HL-60/S4 treated with phorbol 12-myristate 13-acetate at 8.2 ng/mL for 4 days and 3 days (cell line): Measurements from ENCODE around the gene PTPRN2.

ENCODE experiments used
- in situ Hi-C: fragments of 300-500 bp; cut with MboI; formaldehyde crosslinking; loops from 2 replicates; pipeline ENCODE4 v1.15.0; 2022; ENCODE audit warnings: low sequenced_read_pairs

The PTPRN2 gene

DNA sequence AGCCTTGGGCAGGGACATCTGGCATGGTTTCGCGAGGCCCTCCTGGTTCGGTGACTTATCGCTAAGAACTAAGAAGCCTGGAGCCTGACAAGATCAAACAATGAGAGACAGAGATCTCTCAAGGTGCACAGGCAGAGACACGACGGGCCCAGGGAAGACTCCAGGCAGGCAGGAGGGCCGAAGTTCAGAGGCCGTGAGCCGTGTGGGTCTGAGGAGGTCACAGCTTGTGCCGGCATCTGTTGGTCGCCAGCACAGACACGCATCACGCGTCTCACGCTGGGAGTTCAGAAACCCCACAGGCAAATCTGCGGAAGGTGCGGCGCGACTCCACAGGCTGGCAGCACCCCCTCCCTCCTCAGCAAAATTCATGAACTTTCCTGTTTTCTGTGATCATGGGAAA lies 936.8 kb downstream of the PTPRN2 start:
- in situ Hi-C loops = no loop called here

DNA sequence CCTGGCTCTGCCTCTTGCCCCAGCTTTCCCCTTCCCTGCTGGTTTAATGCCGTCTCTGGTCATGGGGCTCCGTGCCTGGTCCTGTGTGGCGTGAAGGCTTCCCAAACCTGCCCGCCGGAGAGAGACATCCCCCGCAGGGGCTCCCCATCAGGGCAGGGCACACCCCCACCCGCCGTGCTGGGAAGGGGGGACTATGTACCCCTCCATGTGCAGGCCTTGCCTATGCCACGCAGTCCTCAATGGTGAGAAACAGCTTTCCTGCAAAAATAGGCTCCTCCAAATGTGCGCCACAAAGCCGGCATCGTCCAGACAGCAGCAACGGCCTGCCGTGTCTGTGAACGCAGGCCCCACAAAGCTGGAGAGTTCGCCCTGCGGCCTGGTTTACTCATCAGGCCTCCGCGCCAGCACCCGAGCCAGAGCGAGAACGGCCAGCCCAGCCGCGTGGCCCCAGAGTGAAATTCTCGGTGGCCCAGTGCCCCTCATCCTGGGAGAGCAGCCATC lies 937.4 kb downstream of the PTPRN2 start:
- in situ Hi-C loops = no loop called here

DNA sequence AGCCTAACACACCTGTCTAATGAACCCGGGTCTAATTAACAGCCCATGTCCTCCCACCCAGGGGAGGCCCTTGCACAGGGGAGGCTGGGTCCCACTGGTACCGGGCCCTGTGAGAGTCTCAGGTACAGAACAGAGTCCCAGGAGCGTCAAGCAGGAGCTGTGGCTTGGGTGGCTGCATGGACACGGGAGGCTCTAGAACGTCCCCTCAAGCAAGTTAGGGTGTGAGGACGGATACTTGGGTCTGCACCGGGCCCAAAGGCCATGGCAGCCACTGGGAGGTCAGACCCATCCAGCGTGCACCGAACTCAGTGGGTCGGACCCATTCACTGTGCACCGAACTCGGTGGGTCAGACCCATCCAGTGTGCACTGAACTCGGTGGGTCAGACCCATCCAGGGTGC lies 941.1 kb downstream of the PTPRN2 start:
- in situ Hi-C loops = no loop called here

DNA sequence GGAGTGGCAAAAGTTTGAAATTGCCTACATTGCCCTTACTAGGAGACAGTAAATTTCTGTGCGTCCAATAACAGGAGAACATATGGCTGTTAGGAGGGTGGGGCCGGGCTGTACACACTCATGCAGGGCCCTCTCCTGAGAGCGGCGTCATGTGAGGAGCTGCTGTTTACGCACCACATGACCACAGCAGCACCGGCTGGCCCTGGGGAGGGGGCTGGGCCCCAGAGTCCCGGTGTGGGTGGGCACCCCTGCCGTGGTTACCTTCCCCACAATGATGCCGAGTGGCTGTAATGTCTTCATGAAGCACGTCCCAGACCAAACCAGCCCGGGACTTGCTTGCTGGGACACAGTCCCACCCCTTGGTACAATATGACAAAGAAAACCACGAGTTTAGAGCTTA lies 942.1 kb downstream of the PTPRN2 start:
- in situ Hi-C loops = no loop called here

DNA sequence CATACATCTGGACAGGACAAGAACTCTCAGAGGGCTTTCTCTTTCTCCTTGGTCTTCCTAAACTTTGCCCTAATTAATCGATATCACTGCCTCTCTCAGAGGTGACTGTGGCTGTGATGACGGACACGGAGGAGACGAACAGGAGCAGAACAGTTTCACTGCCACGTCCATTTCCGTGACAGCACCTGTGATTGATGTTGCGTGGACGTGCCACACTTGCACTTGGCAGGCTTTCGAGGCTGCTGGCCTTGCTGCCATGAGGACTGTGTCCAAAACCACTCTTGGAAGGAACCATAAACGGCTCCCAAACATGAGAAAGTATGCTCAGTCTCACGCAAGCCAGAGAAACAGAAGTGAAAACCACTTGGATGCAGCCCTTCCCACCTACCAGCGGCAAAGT lies 942.7 kb downstream of the PTPRN2 start:
- in situ Hi-C loops = no loop called here

DNA sequence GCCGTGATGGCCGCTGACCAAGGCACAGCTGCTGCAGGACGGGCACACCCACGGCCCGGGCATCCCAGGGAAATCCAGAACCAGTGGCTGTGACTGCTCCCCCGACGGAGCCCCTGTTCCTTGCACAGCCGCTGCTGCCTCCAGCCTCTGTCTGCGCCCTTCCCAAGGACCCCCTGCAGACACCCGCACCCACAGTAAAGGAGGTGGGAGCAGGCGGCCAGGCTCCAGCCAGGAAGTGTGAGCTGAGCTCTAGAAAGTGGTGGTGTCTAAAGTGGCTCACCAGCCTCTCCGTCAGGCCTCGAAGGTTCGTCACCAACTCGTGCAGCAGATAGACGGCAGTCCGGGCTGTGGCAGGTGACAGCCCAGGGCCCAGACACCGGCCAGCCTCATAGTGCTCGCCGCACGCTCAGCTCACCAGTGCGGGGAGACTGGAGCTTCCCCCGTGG lies 944.1 kb downstream of the PTPRN2 start:
- in situ Hi-C loops = no loop called here

DNA sequence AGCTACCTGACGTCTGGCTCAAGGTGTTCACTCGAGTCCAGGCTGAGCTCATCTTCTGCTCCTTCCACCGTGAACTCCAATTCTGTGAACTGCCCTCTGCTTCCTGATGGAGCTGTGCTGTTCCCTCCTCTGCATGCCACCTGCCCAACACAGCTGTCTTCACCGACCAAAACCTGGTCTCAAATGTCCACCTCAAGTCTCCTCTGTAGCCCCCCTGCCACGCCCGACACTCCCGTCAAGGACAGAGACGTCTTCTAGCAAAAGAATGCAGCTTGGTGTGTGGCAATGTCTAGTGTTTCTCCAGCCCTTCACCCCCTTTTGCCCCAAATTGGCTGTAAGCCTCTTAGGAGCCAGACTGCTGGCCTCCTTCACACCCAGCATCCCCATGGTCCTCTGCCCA lies 945.8 kb downstream of the PTPRN2 start:
- in situ Hi-C loops = no loop called here

DNA sequence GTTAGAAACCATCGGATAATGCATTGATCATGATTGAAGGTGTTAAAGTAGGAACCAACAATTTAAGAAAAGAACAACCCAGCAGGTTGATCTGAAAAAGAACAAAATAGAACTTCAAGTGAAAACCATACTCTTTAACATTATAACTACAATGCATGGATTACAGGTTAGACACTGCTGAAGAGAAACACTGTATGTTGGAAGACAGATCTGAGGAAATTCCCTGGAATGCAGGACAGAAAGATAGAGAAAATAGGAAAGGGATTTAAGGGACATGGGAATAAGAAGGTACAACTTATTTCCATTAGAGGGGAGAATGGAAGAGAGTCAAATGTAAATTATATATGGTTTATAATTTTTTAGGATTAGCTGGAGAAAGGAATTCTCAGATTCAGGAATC lies 947.5 kb downstream of the PTPRN2 start:
- in situ Hi-C loops = no loop called here

DNA sequence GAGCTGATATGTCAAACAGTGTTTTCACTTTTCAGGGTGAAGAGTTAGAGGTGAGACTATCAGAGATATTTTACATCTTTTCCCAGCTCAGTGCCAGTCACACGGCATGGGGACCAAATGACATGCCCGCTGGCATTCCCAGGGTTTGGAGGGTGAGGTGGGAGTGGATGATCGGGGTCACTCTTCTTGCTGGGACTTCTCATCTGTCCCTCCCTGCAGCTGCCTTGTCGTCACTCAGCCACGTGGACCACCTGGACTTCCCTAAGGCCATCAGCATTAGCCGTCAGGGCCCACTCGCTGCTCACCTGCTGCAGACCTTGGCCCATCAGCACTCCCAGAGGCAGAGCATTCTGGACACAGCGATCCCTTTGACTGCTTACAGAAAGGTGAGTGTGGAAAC lies 949.1 kb downstream of the PTPRN2 start:
- in situ Hi-C loops = no loop called here

DNA sequence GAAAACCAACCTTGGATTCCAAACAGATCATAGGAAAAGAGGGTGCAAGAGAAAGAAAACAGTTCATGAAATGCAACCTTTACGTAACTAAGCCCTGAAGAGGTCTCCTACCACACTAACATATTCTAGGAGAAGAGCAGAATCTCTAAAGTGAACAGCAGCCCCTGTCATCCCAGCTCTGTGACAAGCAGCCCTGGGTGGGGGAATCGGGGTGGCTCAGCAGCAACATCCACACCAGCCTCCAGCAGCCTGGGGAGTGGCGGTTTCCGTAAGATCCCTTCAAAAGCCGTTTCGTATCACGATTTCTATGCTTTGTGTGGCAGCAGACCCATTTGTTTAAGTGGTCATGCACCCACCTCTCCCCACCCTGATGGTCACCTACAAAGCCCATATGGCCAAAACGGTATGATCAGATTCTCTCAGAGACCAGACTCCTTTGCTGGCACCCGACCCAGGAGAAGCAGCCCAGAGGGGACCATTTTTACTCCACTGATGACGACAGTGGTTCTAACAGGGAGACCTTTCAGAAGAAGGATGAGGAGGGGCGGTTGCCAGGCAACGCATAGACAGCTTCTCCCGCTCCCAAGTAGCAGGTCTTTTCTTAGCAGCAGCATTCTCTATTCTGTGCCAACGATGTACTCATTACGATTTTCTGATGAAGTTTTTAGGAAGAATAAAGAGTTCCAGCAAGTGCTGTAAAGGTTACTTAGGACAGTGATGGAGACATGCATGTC lies 950.2 kb downstream of the PTPRN2 start:
- in situ Hi-C loops = no loop called here

DNA sequence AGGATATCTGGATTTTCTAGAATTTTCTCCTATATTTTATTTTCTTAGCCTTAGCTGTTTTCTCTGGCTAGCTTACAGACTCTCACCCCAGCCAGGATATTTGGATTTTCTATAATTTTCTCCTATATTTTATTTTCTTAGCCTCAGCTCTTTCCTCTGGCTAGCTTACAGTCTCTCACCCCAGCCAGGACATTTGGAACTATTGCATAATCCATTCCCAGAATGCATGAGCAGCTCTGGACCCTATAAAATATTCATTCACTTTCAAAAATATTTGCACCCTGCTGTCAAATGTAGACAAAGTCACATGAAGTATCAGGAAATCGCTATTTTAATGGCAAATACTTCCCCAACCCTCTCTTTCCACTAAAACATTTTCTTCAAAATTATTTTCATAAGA lies 952.0 kb downstream of the PTPRN2 start:
- in situ Hi-C loops = no loop called here

DNA sequence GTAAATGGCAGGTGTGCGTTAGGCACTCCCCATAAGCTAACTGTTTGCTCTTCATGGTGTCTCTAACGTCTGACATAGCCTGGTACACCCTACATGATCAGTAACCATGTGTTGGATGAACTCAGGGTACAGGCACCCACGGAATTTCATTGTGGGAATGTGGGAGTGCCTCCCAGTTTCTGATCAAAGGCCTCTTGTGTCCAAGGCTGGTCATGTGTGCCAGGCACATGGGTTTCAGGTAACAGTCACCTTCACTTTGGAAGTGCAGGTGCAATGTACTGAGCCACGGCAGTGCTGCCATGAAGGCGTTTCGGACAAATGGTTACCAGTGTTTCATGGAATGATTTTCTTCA lies 952.5 kb downstream of the PTPRN2 start:
- in situ Hi-C loops = no loop called here

DNA sequence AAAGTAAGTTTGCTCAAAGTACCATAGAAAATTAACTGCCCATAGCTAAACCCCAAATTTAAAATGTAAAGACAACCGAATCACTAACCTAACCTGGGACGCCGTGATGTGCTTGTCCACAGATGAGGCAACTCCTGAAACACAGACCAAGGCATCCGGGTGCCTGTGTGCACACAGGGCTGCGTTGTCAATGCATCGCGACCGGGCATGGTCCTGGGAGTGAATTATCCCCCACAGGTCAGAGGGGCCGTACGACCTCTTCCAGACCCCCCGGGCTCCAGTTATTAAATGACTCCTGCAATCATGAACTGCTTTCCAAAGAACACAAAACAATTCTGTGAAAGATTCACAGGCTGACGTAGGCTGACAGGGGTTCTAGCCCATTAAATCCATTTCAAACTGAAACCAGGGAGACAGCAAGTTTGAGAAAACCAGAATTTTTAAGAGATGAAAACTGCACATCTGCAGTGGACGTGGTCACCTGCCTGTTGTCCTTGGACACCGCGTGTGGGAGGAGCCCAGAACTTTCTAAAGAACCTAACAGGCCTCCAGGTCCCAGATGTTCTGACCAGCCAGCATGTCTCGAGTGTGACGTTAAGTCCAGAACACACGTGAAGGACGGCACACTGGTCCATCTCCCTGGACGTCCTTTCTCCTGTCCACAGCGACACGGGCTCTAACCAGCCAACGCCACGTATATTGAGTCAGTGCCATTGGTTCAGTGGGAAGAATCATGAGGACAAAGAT lies 953.0 kb downstream of the PTPRN2 start:
- in situ Hi-C loops = no loop called here

DNA sequence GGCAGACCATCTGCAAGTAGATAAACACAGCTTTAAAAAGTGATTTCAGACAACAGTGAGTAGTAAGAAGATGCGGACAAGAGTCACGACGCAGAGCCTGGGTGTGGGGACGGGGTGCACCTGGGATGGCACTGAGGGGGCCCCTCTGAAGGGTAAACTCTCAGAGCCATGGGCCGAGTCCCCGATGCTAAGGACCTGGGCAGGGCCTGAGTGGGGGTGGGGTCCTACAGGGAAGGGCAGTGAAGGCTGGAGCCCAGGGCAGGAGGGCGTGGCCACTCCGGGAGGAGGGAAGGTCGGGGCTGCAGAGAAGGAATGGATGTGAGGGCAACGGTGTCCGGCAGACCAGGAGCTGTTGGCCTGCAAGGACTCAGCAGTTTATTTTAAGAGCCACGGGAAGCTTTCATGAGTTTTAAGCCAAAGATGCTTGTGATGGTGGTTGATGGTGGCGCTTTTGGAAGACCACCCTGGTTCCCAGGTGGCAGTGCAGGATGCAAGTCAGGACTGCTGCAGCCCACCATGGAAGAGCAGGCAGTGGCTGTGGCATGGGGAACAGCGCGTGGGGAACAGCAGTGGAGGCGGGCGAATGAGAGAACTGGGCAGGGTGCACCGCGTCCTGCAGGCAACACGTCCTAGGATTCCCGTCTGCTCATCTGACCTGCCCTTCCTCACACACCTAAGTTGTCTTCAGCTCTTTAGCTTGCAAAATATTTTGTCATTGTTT lies 954.0 kb downstream of the PTPRN2 start:
- in situ Hi-C loops = no loop called here

DNA sequence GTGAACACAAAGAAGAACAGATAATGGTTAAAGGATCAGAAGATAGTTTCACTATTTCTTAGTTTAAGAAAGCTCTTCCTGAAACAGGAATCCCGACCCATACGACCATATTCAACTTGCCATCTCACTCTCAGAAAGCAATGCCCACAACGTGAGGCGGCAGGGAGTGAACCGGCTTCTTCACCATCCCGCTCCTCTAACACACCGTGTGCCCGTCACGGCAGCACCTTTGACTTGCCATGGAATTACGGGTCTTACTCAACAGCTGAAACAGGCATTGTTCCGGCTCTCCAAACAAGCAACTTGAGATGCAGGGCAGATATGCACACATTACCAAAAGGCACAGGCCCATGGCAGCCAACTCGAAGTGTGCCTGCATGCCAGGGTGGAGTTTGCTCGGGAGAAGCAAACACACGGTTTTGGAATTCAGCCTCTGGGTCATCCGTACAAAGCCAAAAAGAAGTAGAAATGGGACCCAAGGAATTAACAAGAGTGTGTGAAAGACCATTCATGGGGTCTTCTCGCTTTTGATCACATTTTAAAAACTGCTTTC lies 957.2 kb downstream of the PTPRN2 start:
- in situ Hi-C loops = no loop called here

DNA sequence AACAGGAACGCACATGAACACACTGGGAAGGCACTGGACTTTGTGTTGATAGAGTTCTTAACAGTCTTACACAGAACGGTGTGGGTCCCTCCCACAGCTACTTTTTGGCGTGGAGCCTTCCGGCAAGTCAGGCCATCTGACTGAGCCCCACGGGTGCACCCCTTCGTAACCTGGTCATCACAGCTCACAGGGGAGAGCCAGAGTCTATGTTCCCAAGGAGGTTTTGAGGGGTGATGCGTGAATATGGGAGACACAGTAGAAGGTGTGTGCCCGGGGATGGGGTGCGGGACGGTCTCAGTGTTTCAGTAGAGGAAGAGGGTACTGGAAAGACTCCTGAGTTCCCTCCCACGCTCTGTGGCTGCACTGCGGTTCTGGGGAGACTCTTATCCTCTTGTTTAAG lies 959.2 kb downstream of the PTPRN2 start:
- in situ Hi-C loops = no loop called here

DNA sequence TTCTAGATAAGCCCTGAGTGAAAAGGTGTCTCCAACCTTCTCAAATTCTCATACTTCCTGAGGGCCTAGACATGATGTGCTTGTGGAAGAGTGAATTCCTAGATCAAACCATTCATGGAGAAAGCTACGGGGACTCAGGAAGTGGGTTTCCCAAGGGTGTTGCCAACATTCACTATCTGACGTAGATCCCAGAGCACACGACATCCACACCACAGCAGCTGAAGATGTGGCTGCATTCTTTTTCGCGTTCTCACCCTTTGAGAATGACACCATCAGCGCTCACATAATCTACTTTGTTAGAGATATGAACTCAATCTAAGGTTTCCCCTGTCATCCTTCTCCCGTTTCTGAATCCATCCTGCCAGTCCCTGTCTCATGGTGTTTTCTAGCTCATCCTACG lies 960.0 kb downstream of the PTPRN2 start:
- in situ Hi-C loops = no loop called here

DNA sequence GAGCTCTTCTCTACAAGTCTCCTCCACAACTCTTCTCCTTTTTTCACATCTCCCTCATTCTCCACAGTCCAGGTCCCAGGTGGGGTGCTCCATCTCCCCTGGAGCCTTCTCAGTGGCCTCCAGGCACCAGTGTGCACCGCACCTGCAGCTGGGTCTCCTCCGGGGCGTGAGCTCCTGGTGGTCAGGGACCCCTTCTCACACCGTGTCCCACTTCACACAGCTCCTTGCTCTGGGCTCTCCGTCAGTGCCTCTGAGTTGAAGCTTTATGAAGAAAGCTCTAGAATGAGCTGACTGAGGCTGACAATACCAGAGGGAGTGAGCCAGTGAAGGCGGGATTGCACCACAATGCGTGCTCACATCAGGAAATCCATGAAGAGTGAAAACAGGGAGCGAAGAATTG lies 960.6 kb downstream of the PTPRN2 start:
- in situ Hi-C loops = no loop called here

DNA sequence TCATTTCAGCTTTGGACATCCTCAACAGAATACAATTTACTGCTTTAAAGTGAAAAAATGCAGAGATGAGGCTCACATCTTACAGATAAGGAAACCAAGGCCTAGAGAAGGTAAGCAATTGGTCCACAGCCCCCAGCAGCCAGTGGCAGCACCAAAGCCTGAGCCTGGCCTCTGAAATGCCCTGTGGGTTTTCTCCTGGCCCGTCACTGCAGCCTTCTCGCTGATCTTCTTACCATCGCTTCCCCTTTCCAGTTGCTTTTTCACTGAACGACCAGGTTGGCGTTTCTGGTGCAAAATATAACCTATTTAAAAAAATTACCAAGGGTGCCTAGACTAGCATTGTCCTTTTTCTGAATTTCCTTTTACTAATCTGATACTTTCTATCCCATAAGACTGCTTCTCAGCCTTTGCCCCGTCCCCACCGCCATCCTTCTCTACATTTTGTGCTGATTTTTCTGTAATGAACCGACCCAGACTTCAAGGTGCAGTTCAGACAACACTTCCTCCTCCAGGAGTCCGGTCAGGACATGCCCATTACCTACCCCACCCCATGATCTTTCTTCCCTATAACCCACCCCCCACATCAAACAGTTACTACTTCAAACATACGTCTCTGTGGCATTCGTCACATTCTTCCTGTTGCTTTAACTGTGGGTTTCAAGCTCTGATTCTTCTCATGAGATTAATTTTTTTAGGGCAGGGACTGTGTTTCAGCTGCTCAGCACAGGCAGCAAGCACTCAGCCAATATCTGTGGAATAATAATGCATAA lies 961.5 kb downstream of the PTPRN2 start:
- in situ Hi-C loops = no loop called here

DNA sequence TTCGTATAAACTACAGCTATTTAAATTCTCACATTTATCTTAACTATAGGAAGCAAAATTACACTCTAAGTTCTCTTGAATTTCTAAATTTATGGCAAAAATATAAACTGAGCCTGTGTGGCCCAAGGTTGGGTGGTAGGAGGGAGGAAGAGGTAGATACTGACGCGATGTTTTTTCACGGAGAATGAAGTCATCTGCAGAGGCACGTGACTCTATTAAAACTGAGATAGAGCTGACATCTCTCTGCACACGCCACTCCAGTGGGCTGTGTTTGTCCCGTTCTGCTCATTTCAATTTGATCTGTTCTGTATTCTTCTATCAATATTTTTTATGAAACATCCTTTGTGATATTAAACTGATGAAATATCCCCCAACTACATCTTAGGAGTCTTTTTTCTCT lies 964.1 kb downstream of the PTPRN2 start:
- in situ Hi-C loops = no loop called here
